HG03575 (cell line): ENCODE data around the gene SMIM35.

Source experiments
- ATAC-seq: cut with Tn5 transposase; IDR thresholded peaks from one replicate; pipeline ENCODE4 v1.9.1; 2021; ENCODE audit not compliant: unreplicated experiment, insufficient number of reproducible peaks, low FRiP score; ENCODE audit errors: extremely low read depth

SMIM35 gene

DNA sequence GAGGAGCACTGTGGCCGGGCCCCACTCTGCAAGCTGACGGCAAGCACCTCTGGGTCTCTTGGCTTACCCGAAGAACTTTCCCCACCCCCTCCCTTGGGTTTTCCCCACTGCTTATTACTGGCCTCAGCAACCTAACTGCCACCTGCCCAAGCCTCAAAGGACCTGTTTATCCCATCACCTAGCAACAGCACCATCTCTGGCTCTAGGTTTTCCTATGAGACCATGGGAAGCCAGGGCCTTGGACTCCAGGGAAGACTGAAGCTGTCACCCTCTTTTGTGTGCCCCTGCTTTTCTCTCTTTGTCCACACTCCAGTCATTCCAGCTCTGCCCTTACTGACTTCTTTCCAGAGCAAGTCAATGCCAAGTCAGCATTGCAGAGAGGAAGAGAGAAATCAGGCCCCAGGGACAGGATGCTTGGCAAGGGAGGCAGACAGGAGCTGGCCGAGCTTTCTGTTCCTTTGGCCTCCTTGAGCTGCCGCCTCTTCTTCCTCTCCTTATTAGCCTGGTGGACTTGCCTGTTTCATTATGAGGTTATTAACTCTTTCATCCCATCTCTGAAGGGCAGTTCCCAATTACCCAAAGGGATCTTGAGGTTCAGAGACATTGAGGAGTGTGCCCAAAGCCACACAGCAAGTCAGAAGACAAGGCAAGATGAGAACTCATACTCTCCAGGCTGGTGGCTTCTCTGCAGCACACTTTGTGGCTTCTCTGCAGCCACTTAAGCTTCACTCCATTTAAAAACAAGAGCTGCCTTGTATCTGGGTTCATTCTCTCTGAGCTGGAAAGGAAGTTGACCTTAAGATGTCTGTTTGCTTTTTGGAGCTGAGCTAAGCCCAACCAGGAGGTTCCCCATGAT lies at the start of gene SMIM35:
Gene SMIM35 (minus strand): TSS at position 51 of the 856 bp plus-strand sequence. CDS start 206 bp downstream, outside the sequence.
- no peak for ATAC-seq

DNA sequence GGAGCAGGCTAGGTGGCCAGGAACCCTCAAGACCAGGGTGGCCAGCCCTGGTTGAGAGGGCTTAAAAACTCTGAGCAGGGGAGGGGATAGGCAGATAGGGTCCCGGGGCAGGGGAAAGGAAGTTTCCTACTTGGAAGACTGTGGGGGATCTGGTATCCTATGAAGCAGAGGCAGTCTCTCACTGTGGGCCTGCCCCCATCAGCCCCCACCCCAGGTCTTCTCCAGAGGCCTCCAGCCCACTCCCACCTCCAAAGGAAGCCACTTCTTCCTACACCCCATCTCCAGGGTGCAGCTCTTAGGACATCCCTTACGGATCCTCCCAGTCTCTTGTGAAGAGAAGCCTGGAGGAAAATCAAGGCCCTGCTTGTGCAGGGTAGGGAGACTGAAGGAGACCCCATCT lies 49.6 kb upstream of the SMIM35 start:
- no peak for ATAC-seq

GRCh38 chr11:118135796-118136165 lies 49.0 kb upstream of the SMIM35 start:
- no peak for ATAC-seq

DNA sequence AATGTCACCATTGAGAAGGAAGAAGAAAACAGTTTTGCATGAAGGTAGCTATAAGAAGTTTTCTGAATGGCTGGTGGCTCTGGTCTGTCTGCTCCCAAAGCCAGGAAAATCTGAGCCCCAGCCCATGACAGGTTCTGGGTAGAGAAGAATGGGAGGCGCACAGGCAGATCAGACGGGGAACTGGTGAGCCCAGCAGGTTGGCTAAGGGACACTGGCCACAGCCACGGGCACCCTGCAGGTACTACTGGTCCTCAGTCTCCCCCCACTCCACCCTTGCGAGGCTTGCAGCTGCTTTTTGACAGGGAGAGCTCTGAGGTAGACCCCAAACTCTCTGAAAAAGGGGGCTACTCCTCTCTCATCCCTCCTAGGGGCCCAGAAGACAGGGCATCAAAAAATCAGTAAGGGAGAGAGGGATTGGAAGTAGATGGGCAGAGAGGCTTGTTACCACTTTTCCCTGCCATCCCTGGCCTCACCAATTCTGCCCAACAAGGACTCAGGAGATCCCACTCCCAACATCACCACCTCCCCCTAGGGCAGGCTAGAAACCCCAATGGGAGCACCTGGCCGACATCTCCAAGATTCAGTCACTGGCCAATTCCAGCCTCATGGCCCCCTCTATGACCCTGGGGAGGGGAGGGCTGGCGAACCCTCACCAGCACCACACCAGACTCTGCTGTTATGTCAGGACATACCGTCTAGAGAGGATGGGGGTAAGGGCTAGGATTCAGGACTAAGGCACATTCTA lies 48.5 kb upstream of the SMIM35 start:
- ATAC-seq: no peak

DNA sequence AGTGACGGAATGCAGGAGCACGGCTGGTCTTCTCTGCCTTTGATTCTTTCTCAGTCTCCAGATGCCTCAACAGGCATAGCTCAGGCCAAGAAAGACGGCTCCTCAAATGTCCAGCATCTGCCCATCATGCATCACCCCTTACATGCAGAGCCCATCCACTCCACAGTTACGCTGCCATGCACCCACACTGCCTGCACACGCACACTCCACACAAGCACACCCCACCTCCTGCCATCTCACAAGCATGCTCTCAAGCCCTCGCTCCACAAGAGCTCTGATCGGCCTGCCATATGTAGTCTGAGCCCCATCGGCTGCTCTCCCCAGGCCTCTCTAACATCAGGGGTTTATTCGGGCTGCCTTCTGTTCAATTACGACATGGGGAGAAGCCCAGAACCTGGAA lies 47.1 kb upstream of the SMIM35 start:
- ATAC-seq: no peak

GRCh38 chr11:118132385-118133151 lies 45.8 kb upstream of the SMIM35 start:
- no peak for ATAC-seq

DNA sequence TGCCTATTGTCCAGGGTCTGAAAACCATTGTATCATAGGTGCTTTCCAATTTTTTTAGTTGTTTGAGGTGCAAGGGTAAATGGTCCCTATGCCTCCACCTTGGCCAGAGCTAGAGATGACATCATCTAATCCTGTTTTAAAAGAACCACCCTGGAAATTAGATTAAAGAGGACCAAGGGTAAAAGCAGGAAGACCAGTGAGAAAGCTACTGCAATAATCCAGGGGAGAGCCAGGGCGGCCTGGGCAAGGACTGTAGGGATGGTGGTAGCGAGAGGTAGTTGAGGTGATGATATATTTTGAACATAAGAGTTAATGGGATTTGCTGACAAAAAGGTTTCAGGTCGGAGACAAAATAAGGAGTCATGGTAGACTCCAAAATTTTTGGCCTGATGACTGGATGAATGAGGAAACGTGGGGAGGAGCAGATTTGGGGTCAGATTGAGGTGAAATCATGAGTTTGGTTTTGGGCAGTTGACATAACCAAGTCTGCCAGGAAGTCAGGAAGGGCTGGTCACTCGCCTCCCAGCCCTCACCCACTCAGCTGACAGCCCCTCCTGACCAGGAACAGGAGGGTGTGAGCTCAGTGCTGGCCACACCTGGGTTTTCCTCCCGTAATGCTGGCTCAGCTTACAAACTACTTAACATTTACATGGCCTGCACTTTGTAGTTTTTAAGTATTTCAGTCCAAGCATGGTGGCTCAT lies 42.9 kb upstream of the SMIM35 start:
- no peak for ATAC-seq

DNA sequence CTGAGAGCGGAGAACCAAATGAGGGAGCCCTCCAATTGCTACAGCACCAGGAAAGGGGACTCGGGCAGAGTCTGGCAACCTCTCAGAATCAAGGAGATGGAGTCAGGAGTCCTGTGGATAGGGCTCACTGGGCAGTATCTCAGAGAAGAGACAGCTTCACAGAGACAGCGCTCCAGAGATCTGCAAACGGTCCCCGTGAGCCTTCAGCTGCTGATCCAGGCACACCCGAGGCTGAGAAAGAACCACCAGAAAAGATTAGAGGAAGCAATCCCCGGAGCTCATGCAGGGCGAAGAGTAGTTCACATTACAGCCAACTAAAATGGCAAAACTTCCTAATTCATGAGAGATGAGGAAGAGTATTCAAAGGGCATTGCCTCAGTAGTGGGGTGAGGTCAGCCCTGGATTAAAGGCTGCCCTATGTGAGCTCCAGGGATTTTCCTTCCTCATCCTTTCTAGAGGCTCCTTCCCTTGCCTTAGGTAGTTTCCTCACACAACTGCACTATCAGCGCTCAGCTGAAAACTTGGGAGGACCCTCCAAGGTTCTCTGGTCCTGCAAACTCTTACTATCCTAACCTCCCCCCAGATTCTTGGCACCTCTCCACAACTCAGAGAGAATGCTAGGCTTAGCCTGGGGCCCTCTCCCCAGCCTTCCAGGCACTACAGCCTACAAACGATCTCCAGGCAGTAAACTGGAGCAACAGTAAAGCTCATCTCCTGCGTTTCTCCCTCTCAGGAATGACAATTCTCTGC lies 42.1 kb upstream of the SMIM35 start:
- no peak for ATAC-seq

- ATAC-seq: no peak
Observed at GRCh38 chr11:118128310-118128709, 41.5 kb upstream of the SMIM35 start.

- ATAC-seq: no peak
Observed at GRCh38 chr11:118126082-118126838, 39.5 kb upstream of the SMIM35 start.

GRCh38 chr11:118124929-118125535 lies 38.3 kb upstream of the SMIM35 start:
- ATAC-seq: no peak

DNA sequence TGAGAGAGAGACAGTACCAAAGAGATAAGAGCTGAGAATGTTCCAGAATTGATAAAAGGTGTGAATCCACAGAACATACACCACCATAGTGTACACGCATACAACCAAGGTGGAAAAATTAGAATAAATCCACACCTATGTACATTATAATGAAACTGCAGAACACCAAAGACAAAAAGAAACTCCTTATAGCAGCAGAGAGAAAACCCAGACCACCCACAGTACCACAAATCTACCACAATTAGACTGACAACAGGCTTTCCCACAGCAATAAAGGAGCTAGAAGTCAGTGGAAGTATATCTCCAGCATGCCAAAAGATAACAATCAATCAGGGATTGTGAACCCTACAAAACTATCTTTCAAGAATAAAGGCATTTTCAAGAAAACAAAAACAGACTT lies 34.0 kb upstream of the SMIM35 start:
- ATAC-seq: no peak

DNA sequence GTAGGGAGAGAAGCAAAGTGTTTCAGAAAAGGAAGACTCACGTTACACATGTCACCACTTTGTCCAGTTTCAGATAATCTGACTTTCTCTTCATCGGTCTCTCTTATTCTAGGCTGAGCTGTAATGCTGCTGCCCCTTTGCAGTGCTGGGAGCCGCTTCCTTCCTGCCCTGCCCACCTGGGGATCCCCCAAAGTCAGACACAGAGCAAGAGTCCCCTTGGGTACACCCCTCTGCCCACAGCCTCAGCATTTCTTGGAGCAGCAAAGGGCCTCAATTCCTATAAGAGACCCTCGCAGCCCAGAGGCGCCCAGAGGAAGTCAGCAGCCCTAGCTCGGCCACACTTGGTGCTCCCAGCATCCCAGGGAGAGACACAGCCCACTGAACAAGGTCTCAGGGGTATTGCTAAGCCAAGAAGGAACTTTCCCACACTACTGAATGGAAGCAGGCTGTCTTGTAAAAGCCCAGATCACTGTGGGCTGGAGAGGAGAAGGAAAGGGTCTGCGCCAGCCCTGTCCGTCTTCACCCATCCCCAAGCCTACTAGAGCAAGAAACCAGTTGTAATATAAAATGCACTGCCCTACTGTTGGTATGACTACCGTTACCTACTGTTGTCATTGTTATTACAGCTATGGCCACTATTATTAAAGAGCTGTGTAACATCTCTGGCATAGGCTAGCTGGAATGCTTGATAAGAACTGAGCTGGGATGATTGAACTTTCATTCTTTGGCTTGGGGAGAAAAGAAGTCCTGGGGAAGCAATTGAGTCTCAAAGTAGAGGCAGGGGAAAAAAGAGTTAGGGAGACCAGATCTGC lies 31.2 kb upstream of the SMIM35 start:
- ATAC-seq: no peak

DNA sequence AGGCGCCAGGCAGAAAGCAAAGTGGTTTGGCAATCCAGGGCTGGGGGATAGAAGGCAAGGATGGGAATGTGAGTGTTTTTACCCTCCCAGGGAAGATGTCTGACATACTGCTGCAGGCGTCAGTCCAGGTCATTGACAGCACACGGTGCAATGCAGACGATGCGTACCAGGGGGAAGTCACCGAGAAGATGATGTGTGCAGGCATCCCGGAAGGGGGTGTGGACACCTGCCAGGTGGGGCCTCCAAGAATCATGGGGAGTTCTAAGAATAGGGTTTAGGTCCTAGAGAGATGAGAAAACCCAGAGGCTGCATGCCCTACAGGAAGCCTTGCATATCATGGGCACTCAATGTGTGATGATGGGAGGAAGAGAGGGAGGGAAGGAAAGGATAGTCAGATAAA lies 28.3 kb upstream of the SMIM35 start:
- ATAC-seq: no peak

GRCh38 chr11:118114266-118114665 lies 27.5 kb upstream of the SMIM35 start:
- no peak for ATAC-seq

DNA sequence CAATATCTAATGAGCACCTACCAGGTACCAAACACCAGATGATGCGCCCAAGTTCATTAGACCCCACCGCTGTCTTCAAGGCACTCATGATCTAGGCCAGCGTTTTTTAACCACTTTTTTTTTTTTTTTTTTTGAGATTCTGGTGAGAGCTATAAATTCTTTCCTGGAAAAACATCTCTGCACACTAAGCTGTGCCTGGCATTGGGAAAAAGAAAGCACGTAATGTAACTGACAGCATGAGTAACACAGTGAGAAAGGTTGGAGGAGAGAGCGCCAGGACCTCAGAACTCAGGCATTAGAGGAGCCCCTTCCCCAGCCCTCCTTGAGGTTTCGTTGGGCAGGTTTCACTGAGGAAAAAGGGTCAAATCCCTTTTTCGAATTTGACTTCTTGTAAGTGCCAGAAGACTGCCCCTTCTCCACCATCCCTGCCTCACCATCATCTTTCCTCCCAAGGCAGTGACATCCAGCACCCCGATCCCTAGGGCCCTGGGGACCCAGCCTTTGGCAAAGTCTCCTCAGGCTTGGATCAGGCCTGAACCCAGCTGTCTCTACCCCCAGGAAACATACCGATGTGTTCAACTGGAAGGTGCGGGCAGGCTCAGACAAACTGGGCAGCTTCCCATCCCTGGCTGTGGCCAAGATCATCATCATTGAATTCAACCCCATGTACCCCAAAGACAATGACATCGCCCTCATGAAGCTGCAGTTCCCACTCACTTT lies 26.1 kb upstream of the SMIM35 start:
- ATAC-seq: no peak
